Fibroblast of lung (primary cell): Measurements from ENCODE around the gene IGSF9B.

ENCODE experiments used
- CTCF ChIP-seq, 2 donors: IDR thresholded peaks in 1 of 2; conservative IDR thresholded peaks in 1 of 2; 1 replicate in 1 of 2; 2 replicates in 1 of 2; pipeline ENCODE4 v1.5.1; 2011 to 2012; ENCODE audit warnings: low read length in 2 of 2, control low read depth in 1 of 2, inconsistent platforms in 1 of 2, low read depth in 1 of 2, mild to moderate bottlenecking in 1 of 2
- EZH2 ChIP-seq: IDR thresholded peaks from 2 replicates; pipeline ENCODE4 v1.5.1; 2012; ENCODE audit warnings: low read length, control low read depth, mild to moderate bottlenecking; ENCODE audit errors: missing control alignments

DNA sequence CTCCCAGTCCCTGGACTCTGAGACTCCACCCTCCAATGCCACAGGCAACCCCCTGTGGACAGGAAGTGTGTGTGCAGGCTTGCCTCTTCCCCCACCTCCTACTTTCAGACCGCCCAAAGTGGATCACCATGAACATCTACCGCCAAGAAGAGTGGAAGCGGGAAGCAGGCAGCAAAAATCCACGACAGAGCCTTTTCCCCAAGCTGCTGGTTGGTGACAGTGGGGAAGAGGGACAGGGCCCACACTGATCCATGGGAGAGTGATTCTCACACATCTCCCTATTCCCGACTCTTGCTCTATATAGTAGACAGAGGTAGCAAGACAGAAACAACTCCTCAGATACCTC lies 58.0 kb downstream of the IGSF9B start:
- TF ChIP-seq EZH2 (no peak), CTCF (conservative IDR thresholded peaks at IDR 0.05 in 1 of 2, IDR thresholded peaks at IDR 0.05 in 1 of 2; ENCODE audit: low read depth in 1 of 2, low read length in 2 of 2) (no peak)
